ENCODE data around the gene NUCKS1. TPM values are rescaled to one million over a fixed set of nuclear protein-coding genes. Genes with fewer than 3 reads are reported as not detected.

The NUCKS1 gene
- total RNA-seq, 1 donor from 2014 or later, result 104 TPM

- TF ChIP-seq CTCF (conservative IDR thresholded peaks at IDR 0.05; ENCODE audit: low read depth, low read length), result no peak
- H3K4me3 ChIP-seq (ENCODE audit: low read depth, low read length), result no peak overlapping the region
- DNase-seq (ENCODE audit: low read depth), result no peak
These were observed 79.2 kb downstream of the NUCKS1 start for GRCh38 chr1:205670611-205671430.

GRCh38 chr1:205670150-205670446 lies 79.9 kb downstream of the NUCKS1 start:
- H3K4me3 ChIP-seq (ENCODE audit: low read depth, low read length), result no peak overlapping the region
- DNase-seq (ENCODE audit: low read depth), result no peak
- TF ChIP-seq CTCF (conservative IDR thresholded peaks at IDR 0.05; ENCODE audit: low read depth, low read length), result no peak

- DNase-seq (ENCODE audit: low read depth), result no peak
- no peak overlapping the region for H3K4me3 ChIP-seq (ENCODE audit: low read depth, low read length)
- TF ChIP-seq CTCF (conservative IDR thresholded peaks at IDR 0.05; ENCODE audit: low read depth, low read length), result no peak
These were observed 80.4 kb downstream of the NUCKS1 start for GRCh38 chr1:205669341-205670149.

GRCh38 chr1:205668951-205669340 lies 81.0 kb downstream of the NUCKS1 start:
- H3K4me3 ChIP-seq (ENCODE audit: low read depth, low read length), result no peak overlapping the region
- DNase-seq (ENCODE audit: low read depth), result no peak
- TF ChIP-seq CTCF (conservative IDR thresholded peaks at IDR 0.05; ENCODE audit: low read depth, low read length), result no peak

GRCh38 chr1:205667909-205668643 lies 81.9 kb downstream of the NUCKS1 start:
- no peak for TF ChIP-seq CTCF (conservative IDR thresholded peaks at IDR 0.05; ENCODE audit: low read depth, low read length)
- DNase-seq (ENCODE audit: low read depth), result no peak
- H3K4me3 ChIP-seq (ENCODE audit: low read depth, low read length), result no peak overlapping the region

- no peak for TF ChIP-seq CTCF (conservative IDR thresholded peaks at IDR 0.05; ENCODE audit: low read depth, low read length)
- DNase-seq (ENCODE audit: low read depth), result no peak
These were observed 83.4 kb downstream of the NUCKS1 start for GRCh38 chr1:205666372-205667166.

More at GRCh38 chr1:205666372-205667166, 83.4 kb downstream of the NUCKS1 start:
- no peak overlapping the region for H3K4me3 ChIP-seq (ENCODE audit: low read depth, low read length)
